HG02763 (cell line): ENCODE results near the gene TES.

Source experiments
- ATAC-seq: cut with Tn5 transposase; IDR thresholded peaks from one replicate; pipeline ENCODE4 v1.9.1; 2021; ENCODE audit warnings: mild to moderate bottlenecking, moderate library complexity; ENCODE audit not compliant: unreplicated experiment

Gene TES

DNA sequence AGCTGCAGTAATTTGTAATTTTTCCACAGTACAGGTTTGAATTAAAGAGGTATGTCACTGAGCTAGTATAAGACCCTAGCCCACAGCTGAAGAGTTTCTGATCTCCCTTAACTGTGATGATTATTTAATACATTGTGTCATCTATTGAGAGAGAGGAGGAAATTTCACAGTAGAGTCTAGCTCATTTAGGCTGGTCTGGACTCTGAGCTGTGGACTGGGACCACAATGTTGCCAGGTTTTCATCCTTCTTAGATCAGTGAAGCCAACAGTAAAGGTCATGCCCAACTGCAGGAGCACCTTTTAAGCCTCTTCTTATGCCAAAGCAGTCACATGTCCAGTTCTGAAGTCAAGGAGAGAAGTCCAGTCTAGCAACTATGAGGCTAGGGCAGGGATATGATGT, 8.9 kb downstream of the TES start:
- ATAC-seq: no peak

DNA sequence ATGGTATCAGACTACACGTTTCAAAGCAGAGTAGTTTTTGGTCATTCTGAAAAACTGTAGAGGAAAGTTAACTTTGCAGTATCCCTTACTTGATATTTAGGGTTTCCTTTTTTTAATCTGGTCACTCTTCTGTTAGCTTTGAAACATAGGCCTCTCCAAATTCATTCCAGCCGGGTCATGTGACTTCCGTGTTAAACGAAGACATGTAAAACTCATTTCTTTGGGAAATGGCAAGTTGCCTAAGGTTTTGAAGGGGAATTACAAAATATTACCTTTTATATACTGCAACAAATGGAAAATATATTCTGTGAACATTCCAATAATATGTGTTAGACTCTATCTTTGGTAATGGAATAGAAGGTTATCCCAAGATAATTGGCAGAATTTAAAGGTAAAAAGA, 9.5 kb downstream of the TES start:
- ATAC-seq: no peak

DNA sequence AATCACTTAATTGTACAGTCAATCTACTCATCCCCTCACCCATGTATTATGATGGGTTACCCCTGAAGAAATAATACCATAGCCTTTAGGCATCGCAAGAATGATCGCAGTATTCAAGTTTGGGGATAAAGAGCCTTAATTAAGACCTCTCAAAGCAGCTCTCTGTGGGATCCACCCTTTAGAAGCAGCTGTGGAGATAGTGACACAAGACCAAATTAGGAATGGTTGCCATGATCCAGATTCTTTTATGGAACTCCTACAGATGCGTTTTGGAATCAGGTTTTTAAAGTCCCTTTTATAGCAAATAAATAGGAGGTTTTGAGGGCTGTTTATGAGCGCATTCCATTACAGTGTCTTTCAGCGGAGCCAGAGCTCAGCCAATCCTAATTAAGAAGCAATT, 12.2 kb downstream of the TES start:
- ATAC-seq: no peak

GRCh38 chr7:116223588-116223987, 13.2 kb downstream of the TES start:
- ATAC-seq: no peak

DNA sequence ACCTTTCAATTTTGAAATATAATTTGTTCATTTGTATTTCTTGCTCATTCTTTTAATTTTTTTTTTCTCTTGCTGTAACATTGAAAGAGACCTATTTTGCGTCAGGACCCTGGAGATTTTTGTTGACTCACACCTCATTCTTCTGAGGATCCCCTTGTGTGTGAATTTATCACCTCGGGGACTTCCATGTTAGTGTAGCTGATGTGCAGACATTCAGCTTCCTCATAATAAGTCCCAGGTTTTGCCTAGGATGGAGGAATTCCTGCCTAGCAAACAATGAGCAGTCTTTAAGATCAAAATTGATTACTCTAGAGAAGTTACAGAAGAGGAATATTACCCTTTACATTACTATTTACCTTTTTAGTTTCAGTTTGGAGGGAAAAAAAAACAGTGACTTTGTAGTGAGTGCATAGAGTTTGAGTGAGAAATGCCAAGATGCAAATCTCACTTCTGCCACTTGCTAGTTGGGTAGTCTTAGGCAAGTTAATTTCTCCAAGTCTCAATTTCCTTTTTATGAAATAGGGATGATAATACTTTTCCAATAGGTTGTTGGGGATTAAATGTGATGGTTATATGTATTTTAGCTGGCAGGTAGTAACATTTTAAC, 14.3 kb downstream of the TES start:
- peak; percentile 45 for ATAC-seq

- no peak for ATAC-seq
These were observed 15.5 kb downstream of the TES start for GRCh38 chr7:116225860-116226259.

DNA sequence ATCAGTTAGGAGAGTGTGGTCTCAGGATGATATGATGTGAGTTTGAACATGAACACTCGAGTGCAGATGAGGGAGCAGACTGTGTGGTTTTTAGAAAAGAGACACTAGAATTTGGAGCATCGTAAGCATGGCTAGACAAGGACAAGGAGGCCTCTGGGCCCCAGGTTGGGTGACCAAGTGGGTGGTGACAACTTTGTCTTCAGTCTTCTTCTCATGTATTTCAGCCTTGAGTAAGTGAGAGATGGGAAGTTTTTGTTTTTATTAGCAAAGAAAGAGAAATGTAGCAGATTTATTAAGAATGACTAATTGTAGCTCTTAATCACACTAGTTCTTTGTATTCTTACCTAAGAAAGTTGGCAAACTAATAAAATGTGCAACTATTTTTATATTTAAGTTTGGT, 16.3 kb downstream of the TES start:
- no peak for ATAC-seq

GRCh38 chr7:116227678-116228239, 17.4 kb downstream of the TES start:
- ATAC-seq: no peak

- no peak for ATAC-seq
These were observed 17.9 kb downstream of the TES start for GRCh38 chr7:116228241-116228640.

DNA sequence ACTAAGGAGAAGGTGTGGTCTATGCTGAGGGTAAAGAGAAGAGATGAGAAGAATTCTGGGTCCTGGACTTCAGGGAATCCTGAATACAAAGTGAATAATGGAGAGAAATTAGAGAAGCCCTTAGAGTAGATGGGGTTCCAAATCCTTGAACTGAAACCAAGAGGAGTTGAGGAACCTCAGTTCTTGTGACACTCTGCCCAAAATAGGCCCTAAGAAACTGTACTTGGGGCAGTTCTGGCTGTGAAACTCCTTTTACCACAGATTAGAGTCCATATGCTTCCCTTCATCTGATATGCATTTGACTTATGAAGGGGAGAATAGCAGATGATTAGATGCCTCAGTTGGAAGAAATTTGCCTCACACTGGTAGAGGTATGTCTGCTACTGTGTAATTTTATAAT, 19.0 kb downstream of the TES start:
- peak; percentile 40 for ATAC-seq

GRCh38 chr7:116230191-116231005, 20.1 kb downstream of the TES start:
- no peak for ATAC-seq

DNA sequence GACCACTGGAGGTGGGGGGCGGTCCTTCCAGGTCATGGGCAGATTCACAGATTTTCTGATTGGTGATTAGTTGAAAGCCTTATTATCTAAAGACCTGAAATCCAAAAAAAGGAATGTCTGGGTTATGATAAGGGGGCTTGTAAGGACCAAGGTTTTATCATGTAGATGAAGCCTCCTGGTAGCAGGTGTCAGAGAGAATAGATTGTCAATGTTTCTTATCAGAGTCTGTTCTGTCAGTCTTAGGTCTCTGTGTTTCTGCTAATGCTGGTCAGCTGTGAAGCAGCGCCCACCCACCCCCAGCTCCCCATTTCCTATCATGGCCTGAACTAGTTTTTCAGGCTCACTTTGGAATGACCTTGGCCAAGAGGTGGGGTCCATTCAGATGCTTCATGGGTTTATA, 21.2 kb downstream of the TES start:
- no peak for ATAC-seq

- ATAC-seq: no peak
These were observed 21.6 kb downstream of the TES start for GRCh38 chr7:116231949-116232348.

- ATAC-seq: no peak
These were observed 22.0 kb downstream of the TES start for GRCh38 chr7:116232350-116232749.

DNA sequence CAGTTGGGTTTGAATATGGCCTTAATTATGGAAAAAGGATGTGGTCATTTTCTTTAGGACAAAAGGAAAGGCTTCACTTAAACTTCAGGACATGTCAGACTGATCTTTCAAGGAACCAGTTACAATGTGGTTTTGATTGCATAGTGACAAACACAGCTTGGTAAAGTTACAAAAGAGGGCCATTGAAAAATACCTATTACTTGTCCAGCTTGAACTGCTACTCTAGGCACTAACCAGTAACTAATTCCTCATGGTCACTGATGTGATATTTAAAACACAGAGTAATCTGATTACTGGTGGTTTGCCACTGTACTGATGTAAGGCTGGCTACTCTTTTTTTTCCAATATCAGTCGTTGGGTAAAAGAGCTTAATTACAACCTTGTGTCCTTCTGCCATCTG, 22.6 kb downstream of the TES start:
- ATAC-seq: no peak

DNA sequence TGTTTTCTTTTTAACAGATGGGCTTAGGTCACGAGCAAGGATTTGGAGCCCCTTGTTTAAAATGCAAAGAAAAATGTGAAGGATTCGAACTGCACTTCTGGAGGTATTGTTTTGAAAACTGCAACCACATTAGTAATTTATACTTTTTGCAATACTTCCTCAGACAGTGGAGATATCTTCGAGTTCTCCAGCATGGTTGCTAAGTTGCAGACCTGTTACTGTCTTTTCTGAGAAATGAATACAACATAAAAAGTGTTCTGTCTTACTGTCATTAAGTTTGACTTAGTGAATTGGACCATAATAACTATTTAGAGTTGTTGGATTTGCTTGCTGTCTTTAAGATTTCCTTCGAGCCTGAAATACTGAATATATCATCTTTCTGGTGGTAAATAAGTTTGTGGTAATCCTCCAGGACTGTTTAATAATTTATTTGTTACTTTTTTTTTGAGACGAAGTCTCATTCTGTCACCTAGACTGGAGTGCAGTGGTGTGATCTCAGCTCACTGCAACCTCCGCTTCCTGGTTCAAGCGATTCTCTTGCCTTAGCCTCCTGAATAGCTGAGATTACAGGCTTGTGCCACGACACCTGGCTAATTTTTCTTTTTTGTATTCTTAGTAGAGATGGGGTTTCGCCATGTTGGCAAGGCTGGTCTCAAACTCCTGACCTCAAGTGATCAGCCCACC, 24.3 kb downstream of the TES start:
- no peak for ATAC-seq

DNA sequence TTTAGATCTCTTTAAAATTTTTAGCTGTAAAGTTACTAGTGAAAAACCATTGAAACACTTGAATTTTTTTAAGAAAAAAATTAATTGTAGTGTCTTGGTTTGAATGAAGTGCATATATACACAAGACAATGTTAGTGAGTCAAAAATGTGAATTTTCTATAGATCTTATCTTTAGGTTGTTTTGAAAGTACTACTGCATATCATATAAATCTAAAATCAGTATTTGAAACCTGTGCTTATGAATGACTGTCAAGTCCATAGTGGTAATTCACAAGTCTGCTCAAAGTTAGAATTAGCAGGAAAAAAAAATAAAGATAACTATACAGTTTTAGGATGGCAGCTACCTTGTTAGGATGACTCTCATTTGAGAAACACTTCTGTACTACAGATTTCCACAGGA, 25.0 kb downstream of the TES start:
- no peak for ATAC-seq

GRCh38 chr7:116236020-116236630, 25.8 kb downstream of the TES start:
- ATAC-seq: no peak

- ATAC-seq: no peak
These were observed 28.7 kb downstream of the TES start for GRCh38 chr7:116239020-116239419.

DNA sequence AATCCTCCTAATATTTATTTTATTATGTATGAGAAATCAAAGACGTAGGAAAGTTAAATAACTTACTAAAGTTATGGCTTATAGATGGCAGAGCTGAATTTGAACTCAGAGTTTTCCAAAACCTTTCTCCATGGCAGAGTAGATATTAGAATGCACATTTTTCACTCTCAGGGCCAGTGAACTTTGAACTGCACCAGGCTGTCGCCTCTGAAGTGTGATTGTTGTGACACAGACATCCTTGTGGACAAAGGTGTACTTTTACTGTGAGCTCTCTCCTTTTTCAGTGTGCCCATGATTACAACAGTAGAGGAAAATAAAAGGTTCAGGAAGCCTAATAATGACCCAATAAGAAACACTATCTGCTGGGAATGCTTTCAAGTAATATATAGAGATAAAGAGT, 29.1 kb downstream of the TES start:
- ATAC-seq: no peak

DNA sequence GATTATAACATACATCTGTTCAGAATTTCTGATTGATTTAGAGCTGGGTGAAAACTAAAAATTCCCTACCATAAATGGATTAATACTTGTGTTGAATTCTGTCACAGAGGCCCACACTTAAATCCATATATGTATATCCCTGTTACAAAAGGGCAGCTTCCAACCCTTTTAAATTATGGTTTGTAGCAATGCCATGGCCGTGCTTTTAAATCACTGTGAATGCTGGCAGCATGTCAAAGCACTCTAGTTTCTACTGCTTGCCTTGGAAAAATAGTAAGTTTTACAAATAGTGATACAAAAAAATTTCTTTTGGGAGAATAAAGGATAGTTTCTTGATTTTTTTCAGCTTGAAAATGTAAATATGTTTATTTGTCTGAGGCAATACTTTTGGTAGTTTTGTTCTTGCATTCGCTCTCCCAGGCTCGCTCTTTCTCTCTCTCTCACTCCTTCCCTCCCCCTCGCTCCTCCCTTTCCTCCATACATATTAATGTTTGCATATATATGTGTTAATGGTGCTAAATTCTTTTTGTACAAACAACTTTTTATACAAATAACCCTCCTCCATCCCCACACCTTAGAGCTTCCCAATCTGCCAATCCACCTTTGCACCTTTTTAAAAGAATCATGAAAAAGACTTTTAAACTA, 29.8 kb downstream of the TES start:
- no peak for ATAC-seq
